Measurements from ENCODE around the gene LARP1B. TPM values are rescaled to one million over a fixed set of nuclear protein-coding genes. Genes with fewer than 3 reads are reported as not detected.

Gene LARP1B
- total and polyA plus RNA-seq, 2 of the 8 experiments (the other 6 are each of a cell fraction or from before 2014, with no cell fraction given) = 10.6 to 47.0 TPM

GRCh38 chr4:128221586-128221985 is 160.5 kb downstream of the LARP1B start:
- H4K8ac ChIP-seq (ENCODE audit: extremely low read depth, insufficient read depth, low read length) = no peak overlapping the region
- no peak overlapping the region for H2BK15ac ChIP-seq (ENCODE audit: low read length)
- ChIA-PET CTCF (ENCODE audit: partially characterized antibody) (interaction anchor here (0.9 to 1.7 kb wide), 5 partner anchors 23 to 310 kb away, joined by 3 to 5 read pairs (median 3); no protein-coding TSS in a partner anchor), POLR2A (ENCODE audit: partially characterized antibody) (no interaction called here)
- DNase-seq (ENCODE audit: low read depth in 1 of 2, low spot score in 2 of 2) (no peak), FAIRE-seq (no peak)
- no peaks in the 10 kb centered on the region for H3K79me2 ChIP-seq (ENCODE audit: control insufficient read depth in 1 of 2, insufficient read depth in 2 of 2, low read length in 2 of 2)
- H4K91ac ChIP-seq (replicated peaks; ENCODE audit: insufficient read length, low read length) = no peak overlapping the region
- H3K14ac ChIP-seq (ENCODE audit: insufficient read length) = no peak overlapping the region
- H2AFZ ChIP-seq (ENCODE audit: low read length) = no peak overlapping the region
- no peak overlapping the region for H4K5ac ChIP-seq (ENCODE audit: insufficient read length, low read depth, low read length)
- no peak overlapping the region for H3K18ac ChIP-seq (ENCODE audit: extremely low read depth, low read length)
- no peaks in the 10 kb centered on the region for H3K4me1 ChIP-seq (replicated peaks in 1 of 4; ENCODE audit: control insufficient read depth in 3 of 4, insufficient read depth in 4 of 4, low read length in 3 of 4)
- H3K9me3 ChIP-seq (ENCODE audit: insufficient read depth in 2 of 2, low read depth in 1 of 2, low read length in 1 of 2) = no peaks in the 10 kb centered on the region
- H3K36me3 ChIP-seq (ENCODE audit: control insufficient read depth in 2 of 4, insufficient read depth in 4 of 4, low read length in 3 of 4) = no peaks in the 10 kb centered on the region
- H2AK5ac ChIP-seq (ENCODE audit: low read depth, low read length) = no peak overlapping the region
- no peak overlapping the region for H2BK5ac ChIP-seq (ENCODE audit: low read depth, low read length)
- no peak overlapping the region for H3K4me3 ChIP-seq (ENCODE audit: extremely low read depth in 1 of 4, insufficient read depth in 2 of 4, low read depth in 3 of 4, low read length in 4 of 4)
- no peaks in the 10 kb centered on the region for H3K79me1 ChIP-seq (ENCODE audit: low read depth, low read length)
- no peak overlapping the region for H3K4ac ChIP-seq (replicated peaks; ENCODE audit: insufficient read length, low read depth, low read length)
- no peaks in the 10 kb centered on the region for H3K23me2 ChIP-seq (ENCODE audit: low read depth, low read length)
- H2BK20ac ChIP-seq (ENCODE audit: low read length) = no peak overlapping the region
- no peak overlapping the region for H3K9ac ChIP-seq (replicated peaks in 1 of 4; ENCODE audit: extremely low read depth in 1 of 4, low read depth in 3 of 4, low read length in 3 of 4)
- H3K27ac ChIP-seq (ENCODE audit: low read depth, low read length) = no peak overlapping the region
- H3K56ac ChIP-seq (replicated peaks; ENCODE audit: insufficient read length, low read depth, low read length) = no peak overlapping the region
- no peak for TF ChIP-seq JUND (IDR thresholded peaks at IDR 0.05; ENCODE audit: low read length)
- no peak for TF ChIP-seq RFX5 (IDR thresholded peaks at IDR 0.05; ENCODE audit: borderline replicate concordance, low read depth, low read length)
- TF ChIP-seq SUZ12 (IDR thresholded peaks at IDR 0.05; ENCODE audit: low read length) = no peak
- no peak for TF ChIP-seq RNF2 (IDR thresholded peaks at IDR 0.05; ENCODE audit: borderline replicate concordance, low read depth, low read length, missing control alignments, poor library complexity, severe bottlenecking)
- H3K23ac ChIP-seq (ENCODE audit: insufficient read length) = no peak overlapping the region
- H2BK120ac ChIP-seq (replicated peaks; ENCODE audit: low read depth, low read length) = no peak overlapping the region
- H2BK12ac ChIP-seq (ENCODE audit: low read depth, low read length) = no peak overlapping the region
- H4K20me1 ChIP-seq (replicated peaks in 1 of 2; ENCODE audit: control insufficient read depth in 1 of 2, insufficient read depth in 2 of 2, low read length in 2 of 2) = no peaks in the 10 kb centered on the region
- H3K27me3 ChIP-seq (replicated peaks in 1 of 4; ENCODE audit: control insufficient read depth in 3 of 4, extremely low read depth in 1 of 4, insufficient read depth in 3 of 4, low read length in 3 of 4) = no peaks in the 10 kb centered on the region
- H3K4me2 ChIP-seq (ENCODE audit: insufficient read depth in 1 of 2, low read depth in 2 of 2, low read length in 2 of 2) = no peak overlapping the region

All from H1 (cell line).